ENCODE measurements around the gene NXNL1.

GRCh38 chr19:17505223-17505622 lies 44.5 kb upstream of the NXNL1 start:
- TF ChIP-seq, protein P1, sequence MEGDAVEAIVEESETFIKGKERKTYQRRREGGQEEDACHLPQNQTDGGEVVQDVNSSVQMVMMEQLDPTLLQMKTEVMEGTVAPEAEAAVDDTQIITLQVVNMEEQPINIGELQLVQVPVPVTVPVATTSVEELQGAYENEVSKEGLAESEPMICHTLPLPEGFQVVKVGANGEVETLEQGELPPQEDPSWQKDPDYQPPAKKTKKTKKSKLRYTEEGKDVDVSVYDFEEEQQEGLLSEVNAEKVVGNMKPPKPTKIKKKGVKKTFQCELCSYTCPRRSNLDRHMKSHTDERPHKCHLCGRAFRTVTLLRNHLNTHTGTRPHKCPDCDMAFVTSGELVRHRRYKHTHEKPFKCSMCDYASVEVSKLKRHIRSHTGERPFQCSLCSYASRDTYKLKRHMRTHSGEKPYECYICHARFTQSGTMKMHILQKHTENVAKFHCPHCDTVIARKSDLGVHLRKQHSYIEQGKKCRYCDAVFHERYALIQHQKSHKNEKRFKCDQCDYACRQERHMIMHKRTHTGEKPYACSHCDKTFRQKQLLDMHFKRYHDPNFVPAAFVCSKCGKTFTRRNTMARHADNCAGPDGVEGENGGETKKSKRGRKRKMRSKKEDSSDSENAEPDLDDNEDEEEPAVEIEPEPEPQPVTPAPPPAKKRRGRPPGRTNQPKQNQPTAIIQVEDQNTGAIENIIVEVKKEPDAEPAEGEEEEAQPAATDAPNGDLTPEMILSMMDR (conservative IDR thresholded peaks at IDR 0.05; ENCODE audit: low read length), result no peak
- TF ChIP-seq EZH2phosphoT487 (IDR thresholded peaks at IDR 0.05; ENCODE audit: borderline replicate concordance, low read depth, low read length), result no peak

Measured in OCI-LY7 (cell line).